ENCODE results near the gene FAM76B. TPM values are rescaled to one million over a fixed set of nuclear protein-coding genes. Genes with fewer than 3 reads are reported as not detected.
"Not testable (repeated sequence)": the region's sequence is repeated elsewhere in the genome, so short reads cannot be mapped to it uniquely, and the experiment has no call there.

The FAM76B gene
- total RNA-seq, 1 donor from 2014 or later: 53.0 TPM

- Mint-ChIP-seq H3K4me1 (peaks cover 8% of the 10 kb centered on the region), H3K27me3 (no peaks in the 10 kb centered on the region), H3K9me3 (no peaks in the 10 kb centered on the region), H3K4me3 (no peak overlapping the region), H3K27ac (peak overlapping the region; percentile 64), H3K36me3 (ENCODE audit: low read depth) (peaks cover 60% of the 10 kb centered on the region)
- ChIA-PET POLR2A (no interaction called here), CTCF (no interaction called here)
- DNase-seq (no peak), ATAC-seq (ENCODE audit: low read depth) (peak; percentile 94)
- no peak for TF ChIP-seq CTCF (IDR thresholded peaks at IDR 0.05)
- intact Hi-C loops (cut with micrococcal nuclease): no loop called here
These were observed 26.5 kb upstream of the FAM76B start for GRCh38 chr11:95816037-95816436.

- H3K4me3 Mint-ChIP-seq; H3K9me3 Mint-ChIP-seq; POLR2A ChIA-PET; CTCF ChIA-PET; intact Hi-C loops (cut with micrococcal nuclease); H3K27me3 Mint-ChIP-seq; H3K4me1 Mint-ChIP-seq; ATAC-seq (ENCODE audit: low read depth); DNase-seq; H3K27ac Mint-ChIP-seq: not testable (repeated sequence)
- H3K36me3 Mint-ChIP-seq (ENCODE audit: low read depth): peaks cover 40% of the 10 kb centered on the region
These were observed 21.5 kb upstream of the FAM76B start for GRCh38 chr11:95811052-95811451.

GRCh38 chr11:95806464-95806863, 16.9 kb upstream of the FAM76B start:
- H3K4me1 Mint-ChIP-seq; intact Hi-C loops (cut with micrococcal nuclease); POLR2A ChIA-PET; ATAC-seq (ENCODE audit: low read depth); DNase-seq; H3K27me3 Mint-ChIP-seq; H3K27ac Mint-ChIP-seq; CTCF ChIA-PET; H3K9me3 Mint-ChIP-seq; H3K4me3 Mint-ChIP-seq: not testable (repeated sequence)
- H3K36me3 Mint-ChIP-seq (ENCODE audit: low read depth): peaks cover 37% of the 10 kb centered on the region

- Mint-ChIP-seq H3K4me3 (no peak overlapping the region), H3K27me3 (no peaks in the 10 kb centered on the region), H3K9me3 (peaks cover 2% of the 10 kb centered on the region), H3K27ac (no peak overlapping the region), H3K4me1 (no peaks in the 10 kb centered on the region), H3K36me3 (ENCODE audit: low read depth) (peaks cover 42% of the 10 kb centered on the region)
- intact Hi-C loops (cut with micrococcal nuclease): no loop called here
- DNase-seq (no peak), ATAC-seq (ENCODE audit: low read depth) (no peak)
- TF ChIP-seq CTCF (IDR thresholded peaks at IDR 0.05): no peak
- POLR2A ChIA-PET: no interaction called here
- CTCF ChIA-PET: no interaction called here
These were observed 16.3 kb upstream of the FAM76B start for GRCh38 chr11:95805869-95806268.

- Mint-ChIP-seq H3K9me3 (no peaks in the 10 kb centered on the region), H3K4me1 (no peaks in the 10 kb centered on the region), H3K27ac (no peak overlapping the region), H3K36me3 (ENCODE audit: low read depth) (peaks cover 56% of the 10 kb centered on the region), H3K27me3 (no peaks in the 10 kb centered on the region), H3K4me3 (no peak overlapping the region)
- intact Hi-C loops (cut with micrococcal nuclease): no loop called here
- no peak for ATAC-seq (ENCODE audit: low read depth)
- ChIA-PET CTCF (no interaction called here), POLR2A (interaction anchor here (1.2 kb wide), 1 partner anchor 15 kb away, joined by 3 read pairs; the partner anchor contains the start of gene FAM76B)
- no peak for TF ChIP-seq CTCF (IDR thresholded peaks at IDR 0.05)
- DNase-seq: no peak
These were observed 14.4 kb upstream of the FAM76B start for GRCh38 chr11:95803973-95804372.

GRCh38 chr11:95802806-95803205, 13.2 kb upstream of the FAM76B start:
- DNase-seq (no peak), ATAC-seq (ENCODE audit: low read depth) (no peak)
- TF ChIP-seq CTCF (IDR thresholded peaks at IDR 0.05): no peak
- Mint-ChIP-seq H3K4me1 (no peaks in the 10 kb centered on the region), H3K36me3 (ENCODE audit: low read depth) (peaks cover 56% of the 10 kb centered on the region), H3K4me3 (no peak overlapping the region), H3K27ac (no peak overlapping the region), H3K27me3 (no peaks in the 10 kb centered on the region), H3K9me3 (no peaks in the 10 kb centered on the region)
- intact Hi-C loops (cut with micrococcal nuclease): no loop called here
- ChIA-PET CTCF (no interaction called here), POLR2A (no interaction called here)

Measured in activated B cell treated with CpG ODN at 0.5 μM for 24 hours (primary cell).